Stimulated activated CD4-positive, alpha-beta T cell treated with anti-CD3 and anti-CD28 coated beads, Interleukin-2, amount 100 ng/mL, for 4 hours (primary cell): ENCODE data around the gene YPEL3.
A peak's percentile ranks its signal among the peaks of the same experiment; 100 is the strongest.

Experiments
- DNase-seq: peaks from one replicate; pipeline ENCODE4 v3.0.0-alpha.2; 2020; ENCODE audit warnings: low read depth

The YPEL3 gene

DNA sequence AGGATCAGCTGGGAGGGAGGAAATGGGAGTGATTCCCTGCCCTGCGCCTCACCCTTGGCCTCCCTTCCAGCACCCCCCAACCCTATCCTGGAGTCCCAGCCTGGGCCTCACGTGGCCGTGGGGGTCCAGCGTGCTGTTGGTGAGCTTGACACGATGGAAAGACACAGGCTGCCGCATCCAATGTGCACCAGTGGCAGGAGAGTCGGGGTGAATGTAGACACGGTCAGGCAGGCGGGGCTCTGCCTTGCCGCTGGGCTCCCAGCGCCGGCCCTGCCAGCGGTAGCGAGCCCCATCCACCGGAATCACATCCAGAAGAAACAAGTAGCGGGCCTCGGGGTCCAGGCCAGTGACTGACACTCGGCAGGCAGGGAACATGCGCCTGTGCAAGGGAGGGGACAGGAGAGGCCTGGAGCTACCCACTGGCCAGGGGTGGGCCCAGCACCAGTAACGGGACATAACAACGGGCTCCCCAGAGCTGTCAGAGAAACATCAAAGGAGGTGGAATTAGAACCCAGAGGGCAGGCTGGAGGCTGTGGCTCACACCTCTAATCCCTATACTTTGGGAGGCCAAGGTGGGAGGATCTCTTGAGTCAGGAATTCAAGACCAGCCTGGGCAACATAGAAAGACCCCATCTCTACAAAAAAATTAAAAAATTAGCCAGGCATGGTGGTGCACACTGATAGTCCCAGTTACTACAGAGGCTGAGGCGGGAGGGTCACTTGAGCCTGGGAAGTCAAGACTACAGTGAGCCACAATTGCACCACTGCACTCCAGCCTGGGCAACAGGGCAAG is 7.0 kb downstream of the YPEL3 start:
- no peak for DNase-seq

DNA sequence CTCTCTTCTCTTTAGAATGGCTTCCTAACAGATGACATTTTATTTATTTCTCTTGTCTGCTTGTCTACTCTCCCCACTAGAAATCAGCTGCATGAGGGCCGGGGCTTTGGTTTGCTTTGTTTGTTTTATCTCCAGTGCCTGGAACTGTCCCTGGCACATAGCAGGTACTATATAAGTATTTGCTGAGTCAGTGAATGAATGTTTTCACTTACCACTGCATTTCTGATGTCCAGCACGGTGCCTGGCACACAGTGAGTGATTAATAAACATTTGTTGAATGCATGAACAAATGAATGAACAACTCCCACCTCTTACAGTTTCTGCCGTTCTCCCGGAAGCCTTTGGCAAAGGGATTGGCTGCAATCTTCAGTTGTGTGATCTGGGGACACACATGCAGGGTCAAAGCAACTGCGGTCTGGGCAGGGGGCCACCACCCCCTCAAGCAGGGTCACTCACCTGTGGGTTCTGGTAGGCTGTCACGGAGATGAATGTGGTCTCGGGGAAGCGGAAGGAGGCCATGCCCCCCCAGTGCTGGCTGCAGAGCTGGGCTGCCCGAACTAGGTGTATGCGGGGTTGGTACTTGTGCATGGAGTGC is 7.7 kb downstream of the YPEL3 start:
- no peak for DNase-seq

DNA sequence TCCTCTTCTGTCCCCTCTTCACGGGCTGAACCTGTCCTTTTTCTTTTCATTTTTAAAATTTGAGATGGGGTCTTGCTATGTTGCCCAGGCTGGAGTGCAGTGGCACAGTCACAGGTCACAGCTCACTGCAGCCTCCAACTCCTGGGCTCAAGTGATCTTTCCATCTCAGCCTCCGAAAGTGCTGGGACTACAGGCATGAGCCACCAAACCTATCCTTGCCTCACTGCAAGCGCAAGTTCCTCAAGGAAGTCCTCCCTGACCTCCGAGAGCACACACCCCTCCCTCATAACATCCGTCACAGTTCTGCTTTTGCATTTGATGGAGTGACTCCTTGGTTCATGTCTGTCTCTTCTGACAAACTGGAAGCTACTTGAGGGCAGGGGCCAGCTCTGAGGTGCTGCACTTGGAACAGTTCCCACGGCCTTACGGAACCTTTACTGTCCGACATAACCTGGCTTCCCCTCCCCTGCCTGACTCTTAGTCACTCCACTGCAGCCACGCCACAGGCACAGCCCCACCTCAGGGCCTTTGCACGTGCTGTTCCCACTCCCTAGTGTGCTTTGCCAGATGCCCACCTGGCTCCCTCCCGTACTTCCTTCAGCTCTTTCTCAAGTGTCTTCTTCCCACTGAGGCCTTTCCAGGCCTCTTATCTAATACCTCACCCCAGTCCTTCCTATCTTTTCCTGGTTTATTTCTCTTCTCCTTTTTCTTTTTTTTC is 8.7 kb downstream of the YPEL3 start:
- no peak for DNase-seq

DNA sequence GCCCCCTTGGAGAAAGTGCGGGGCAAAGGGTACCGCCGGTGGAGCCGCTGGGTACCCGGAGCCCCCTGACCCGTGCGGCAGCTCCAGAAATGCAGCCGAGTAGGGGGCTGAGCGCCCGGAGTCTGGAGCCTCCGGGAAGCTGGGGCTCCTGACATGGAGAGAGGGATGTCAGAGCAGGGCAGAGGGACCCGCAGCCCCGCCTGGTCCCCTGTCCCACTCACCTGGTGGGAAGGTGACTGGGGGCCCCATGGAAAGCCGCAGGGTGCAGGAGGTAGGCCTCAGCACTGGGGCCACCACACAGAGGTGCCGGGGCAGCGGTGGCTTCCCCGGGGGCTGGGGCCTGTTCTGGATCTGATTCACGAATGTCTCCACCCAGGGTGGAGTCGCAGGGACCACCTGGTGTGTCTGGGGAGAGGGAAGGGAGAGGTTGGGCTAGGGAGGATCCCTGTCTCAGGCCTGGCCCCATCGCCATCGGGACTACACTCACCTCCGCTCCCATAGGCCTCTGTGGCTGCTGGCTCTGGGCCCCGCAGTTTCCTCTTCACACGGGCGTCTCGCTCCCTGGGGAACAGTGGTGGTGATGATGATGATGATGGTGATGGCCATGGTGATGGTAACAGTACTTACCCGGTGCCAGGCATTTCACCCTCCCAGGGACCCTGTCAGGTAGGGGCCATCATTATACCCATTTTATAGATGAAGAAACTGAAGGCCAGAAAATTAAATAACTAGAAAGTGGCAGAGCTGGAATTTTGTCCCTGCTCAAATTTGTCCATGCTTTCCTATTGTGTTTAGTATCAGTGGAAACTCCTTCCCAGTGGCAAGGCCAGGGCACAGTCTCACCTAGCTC is 9.5 kb downstream of the YPEL3 start:
- DNase-seq, result no peak

DNA sequence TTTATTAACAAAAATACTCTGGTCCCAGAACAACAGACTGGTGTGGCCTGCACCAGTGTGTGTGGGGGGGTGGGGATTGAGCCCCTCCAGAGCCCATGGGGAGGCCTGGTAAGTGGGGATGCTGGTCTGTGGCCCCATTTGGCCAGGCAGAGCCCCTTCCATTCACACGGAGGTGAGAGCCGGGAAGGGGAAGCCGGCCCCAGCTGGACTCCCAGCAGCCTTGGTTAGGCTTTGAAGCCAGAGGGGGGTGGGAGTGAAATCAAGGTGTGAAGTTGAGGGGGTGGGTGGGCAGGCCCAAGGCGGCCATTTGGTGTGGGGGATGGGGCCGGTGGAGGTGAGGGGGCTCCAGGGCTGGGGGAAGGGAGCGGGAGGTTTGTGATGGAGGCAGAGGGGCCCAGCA is 10.2 kb downstream of the YPEL3 start:
- DNase-seq, result no peak

DNA sequence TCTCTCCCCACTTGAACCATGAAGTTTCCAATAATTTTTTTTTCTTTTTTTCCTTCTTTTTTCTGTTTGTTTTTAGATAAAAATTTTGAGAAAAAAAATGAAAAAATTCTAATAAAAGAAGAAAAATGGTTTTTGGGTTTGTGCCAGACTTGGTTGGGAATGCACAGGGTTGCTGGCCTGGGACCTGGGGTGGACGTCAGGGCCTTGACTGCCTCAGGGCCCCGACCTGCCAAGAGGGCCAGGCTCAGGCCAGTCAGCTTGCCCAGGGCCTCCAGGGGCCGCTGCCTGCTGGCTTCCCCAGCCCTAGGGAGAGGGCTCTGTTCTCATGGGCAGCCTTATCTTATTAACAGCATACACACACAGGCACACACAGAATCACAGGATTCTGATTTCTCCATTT is 10.8 kb downstream of the YPEL3 start:
- no peak for DNase-seq

DNA sequence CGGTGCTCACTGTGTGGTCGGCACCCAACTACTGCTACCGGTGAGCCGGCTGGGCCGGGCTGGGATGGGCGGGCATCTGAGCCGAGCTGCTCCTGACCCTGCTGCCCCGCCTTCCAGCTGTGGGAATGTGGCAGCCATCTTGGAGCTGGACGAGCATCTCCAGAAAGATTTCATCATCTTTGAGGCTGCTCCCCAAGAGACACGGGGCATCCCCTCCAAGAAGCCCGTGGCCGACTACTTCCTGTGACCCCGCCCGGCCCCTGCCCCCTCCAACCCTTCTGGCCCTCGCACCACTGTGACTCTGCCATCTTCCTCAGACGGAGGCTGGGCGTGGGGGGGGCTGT is 11.2 kb downstream of the YPEL3 start:
- DNase-seq, result no peak

DNA sequence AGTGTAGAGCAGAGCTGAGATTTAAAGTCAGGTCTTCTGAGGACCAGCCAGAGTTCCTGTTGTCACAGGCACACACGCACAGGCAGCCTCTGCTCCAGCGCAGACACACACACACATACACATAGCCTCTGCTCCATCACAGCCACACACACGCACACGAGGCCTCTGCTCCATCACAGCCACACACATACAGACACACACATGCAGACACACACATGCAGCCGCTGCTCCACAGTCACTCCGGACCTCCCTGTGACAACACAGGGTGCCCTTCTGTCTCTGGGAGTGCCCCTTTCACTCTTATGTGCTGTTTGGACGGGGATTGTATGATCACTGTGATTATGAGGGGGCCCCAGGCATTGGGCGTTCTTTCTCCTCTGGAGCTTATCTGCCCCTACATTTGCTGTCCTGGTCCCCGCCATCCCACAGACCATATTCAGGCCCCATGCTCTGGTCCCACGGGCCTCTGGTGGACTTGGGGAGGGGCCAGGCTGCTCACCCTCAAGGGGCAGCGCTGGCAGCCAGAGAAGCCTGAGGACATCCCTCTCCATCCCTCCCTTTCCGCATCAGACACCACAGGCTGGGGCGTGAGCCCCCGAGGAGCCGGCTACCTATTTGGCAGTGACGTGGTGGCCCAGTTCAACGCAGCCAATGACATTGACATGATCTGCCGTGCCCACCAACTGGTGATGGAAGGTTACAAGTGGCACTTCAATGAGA is 11.8 kb downstream of the YPEL3 start:
- DNase-seq, result no peak

DNA sequence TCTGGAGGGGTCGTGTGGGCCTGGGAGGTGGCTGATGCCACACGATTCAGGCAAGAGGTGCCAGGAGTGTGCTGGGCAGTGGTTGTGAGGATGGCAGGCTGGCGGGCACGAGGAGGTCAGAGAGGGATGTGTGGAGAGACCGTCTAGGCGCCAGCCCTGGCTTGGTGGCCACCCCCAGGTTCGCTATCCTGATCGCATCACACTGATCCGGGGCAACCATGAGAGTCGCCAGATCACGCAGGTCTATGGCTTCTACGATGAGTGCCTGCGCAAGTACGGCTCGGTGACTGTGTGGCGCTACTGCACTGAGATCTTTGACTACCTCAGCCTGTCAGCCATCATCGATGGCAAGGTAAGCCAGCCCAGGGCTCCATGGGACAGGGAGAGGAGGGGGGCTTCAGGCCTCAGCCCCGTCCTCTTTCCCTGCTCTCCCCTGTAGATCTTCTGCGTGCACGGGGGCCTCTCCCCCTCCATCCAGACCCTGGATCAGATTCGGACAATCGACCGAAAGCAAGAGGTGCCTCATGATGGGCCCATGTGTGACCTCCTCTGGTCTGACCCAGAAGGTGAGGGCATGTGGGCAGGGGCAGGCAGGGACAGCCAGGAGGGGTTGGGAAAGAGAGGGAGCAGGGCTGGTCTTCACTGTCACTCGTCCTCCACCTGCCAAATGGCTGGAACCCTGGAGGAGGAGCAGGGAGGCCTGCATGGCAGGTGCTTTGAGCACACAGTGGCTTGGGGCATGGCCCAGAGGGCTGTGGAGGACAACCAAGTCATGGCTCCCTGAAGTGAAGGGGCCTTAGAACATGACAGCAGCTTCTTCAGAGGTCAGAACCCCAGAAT is 12.6 kb downstream of the YPEL3 start:
- no peak for DNase-seq

DNA sequence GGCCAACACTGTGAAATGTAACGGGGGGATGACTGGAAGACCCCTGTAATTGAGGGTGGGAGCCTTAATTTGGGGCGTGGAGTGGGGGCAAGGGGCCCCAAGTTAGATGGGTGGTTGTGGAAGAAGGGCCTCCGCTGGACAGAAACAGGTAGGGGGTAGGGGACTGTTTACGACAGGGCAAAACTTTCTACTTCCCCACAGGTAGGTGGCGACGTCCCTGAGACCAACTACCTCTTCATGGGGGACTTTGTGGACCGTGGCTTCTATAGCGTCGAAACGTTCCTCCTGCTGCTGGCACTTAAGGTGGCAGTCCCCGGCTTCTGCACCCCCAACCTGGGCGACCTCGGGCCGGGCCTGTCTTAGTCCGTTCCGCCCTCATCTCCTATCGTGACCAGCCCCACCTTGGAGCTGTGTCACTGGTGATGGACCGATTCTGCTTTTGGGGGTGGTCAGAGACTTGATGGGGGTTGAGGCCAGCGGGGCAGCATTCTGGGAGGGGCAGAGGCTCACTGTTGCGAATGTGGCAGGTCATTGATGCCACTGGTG is 13.4 kb downstream of the YPEL3 start:
- no peak for DNase-seq

DNA sequence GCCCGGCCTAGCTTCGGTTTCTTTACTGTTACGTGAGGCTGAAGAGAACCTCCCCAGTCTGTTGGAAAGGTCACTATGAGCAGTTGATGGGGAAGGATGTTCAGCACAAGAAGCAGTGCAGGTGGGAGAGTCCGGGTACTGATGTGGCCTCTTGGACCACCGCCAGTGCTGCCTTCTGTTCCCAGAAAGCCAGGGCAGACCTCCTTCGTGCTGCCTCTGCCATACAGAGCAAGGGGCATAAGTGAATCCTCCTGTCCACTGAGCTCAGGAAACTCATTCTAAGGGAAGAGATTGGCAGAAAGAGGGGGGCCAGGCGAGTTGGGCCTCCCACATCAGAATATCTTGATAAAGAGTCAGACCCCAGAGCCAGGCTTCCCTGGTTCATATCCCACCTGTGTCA is 16.5 kb downstream of the YPEL3 start:
- no peak for DNase-seq

DNA sequence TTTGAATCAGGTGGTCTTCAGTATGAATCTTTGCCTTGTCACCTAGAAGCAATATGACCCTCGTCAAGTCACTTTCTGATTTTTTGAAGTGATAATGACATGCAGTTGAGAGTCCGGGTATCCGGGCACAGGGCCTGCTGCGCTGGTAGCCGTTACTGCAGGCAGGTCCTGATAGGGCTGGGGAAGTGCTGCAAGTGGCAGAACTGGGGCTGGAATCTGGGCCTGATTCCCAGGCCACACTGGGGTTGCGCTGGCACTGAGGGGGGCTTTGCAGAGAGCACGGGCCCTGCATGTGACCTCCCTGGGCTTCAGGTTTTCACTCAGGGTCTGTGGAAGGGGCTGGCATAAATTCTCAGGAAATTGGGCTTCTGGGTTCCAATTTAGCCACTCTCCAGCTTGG is 17.3 kb downstream of the YPEL3 start:
- DNase-seq, result no peak

DNA sequence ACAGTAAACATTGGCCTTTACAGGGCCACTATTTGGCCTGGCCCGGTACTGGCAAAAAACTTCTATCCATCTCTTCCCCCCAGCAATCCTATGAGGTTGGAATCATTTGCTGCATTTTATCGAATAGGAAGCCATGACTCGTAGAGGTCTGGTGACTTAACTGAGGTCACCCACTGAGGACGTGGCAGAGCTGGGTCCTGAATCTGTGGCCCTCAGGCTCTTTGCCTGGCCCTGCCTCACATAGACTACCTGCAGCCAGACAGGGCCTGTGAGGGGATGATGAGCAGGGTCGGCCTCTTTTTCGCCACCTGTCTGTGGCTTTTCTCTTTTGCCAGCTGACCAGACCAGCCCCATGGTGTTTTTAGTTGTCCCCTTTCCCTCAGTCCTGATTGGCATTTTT is 18.4 kb downstream of the YPEL3 start:
- no peak for DNase-seq

DNA sequence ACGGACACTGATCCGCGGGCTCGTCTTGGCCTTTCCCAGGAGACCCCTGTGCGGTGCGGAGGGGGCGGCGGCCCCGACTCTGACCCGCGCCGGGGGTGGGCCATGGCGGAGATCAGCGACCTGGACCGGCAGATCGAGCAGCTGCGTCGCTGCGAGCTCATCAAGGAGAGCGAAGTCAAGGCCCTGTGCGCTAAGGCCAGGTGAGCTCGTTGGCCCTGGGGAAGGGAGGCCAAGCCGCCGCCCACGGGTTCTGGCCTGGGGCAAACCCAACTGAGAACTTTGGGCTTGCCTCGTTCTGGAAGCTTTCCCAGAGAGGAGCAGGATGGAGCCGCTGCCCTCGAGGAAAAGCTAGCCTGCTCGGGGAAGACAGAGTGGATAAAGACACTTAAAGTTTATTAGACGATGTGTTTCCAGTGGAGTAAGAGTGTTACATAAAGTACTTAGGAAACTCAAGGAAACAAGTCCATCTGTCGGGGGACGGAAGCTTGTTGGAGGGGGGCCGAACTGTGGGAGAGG is 19.7 kb downstream of the YPEL3 start:
- DNase-seq, result no peak

DNA sequence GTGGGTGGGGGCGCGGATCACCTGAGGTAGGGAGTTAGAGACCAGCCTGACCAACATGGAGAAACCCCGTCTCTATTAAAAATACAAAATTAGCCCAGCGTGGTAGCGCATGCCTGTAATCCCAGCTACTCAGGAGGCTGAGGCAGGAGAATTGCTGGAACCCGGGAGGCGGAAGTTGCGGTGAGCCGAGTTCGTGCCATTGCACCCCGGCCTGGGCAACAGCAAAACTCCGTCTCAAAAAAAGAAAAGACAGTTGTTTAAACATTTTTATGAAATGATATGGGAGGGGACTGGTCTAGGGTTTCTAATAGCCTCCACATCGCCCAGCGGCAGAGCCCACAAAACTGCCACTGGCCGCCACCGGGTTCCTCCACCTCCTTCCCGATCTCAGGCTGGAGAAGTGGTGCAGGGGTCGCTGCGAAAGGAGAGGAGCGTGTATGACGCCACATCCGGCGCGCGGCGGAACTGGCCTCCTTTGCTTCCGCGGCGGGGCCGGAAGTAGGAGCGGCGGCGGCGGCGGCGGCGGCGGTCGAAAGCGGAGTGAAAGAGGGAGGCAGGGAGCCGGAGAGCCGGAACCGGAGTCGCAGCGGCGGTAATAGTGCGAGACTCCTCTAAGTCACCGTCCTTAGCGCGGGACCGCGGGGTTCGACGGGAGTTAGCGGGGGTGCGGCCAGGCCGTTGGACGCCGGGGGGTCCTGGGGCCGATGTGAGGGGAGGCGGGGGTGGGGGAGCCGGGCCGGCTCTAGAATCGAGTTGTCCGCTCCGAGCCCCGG is 20.3 kb downstream of the YPEL3 start, which contains the start of gene PPP4C:
TSS of gene PPP4C (plus strand) at position 492 of the 773 bp plus-strand sequence. CDS start 384 bp downstream, outside the sequence.
- peak; percentile 81 for DNase-seq

DNA sequence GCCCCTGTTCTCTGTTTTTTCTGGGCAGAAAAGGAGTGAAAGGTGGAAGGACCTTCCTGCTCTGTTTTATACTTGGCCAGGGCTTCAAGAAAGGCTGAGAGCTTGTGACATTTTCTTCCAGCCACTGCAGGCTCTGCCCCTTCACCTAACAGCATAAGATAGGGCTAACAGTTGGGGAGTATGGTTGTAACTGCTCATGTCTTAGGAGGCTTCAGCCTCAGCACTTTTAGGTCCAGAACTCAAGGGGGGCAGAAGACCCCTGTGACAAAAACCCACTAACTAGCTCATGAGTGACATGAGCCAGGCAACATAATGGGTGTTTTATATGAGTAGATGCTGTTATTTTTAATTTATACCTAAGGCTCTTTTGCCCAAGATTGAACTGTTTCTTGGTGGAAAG is 25.5 kb downstream of the YPEL3 start:
- DNase-seq, result no peak

DNA sequence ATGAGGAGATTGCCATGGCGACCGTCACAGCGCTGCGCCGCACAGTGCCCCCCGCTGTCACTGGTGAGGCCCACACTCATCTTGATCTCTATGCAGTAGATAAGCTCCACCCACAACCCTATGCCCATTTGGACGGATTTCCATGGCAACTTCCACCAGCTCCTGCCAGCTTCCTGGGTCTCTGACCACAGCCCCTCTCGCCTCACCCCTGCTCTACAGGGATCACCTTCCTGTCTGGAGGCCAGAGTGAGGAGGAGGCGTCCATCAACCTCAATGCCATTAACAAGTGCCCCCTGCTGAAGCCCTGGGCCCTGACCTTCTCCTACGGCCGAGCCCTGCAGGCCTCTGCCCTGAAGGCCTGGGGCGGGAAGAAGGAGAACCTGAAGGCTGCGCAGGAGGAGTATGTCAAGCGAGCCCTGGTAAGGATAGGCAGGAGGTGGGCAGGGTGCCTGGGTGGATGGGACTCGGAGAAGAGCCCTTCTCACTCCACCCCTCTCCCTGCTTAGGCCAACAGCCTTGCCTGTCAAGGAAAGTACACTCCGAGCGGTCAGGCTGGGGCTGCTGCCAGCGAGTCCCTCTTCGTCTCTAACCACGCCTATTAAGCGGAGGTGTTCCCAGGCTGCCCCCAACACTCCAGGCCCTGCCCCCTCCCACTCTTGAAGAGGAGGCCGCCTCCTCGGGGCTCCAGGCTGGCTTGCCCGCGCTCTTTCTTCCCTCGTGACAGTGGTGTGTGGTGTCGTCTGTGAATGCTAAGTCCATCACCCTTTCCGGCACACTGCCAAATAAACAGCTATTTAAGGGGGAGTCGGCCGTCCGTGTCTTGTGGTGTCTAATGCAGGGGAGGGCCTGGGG is 26.2 kb downstream of the YPEL3 start:
- DNase-seq, result no peak
